NT2/D1 (cell line): ENCODE data around the gene ANK3.
A peak's percentile ranks its signal among the peaks of the same experiment; 100 is the strongest.

Experiments
- DNase-seq: peaks from one replicate; pipeline ENCODE4 v3.0.0-alpha.2; 2011; ENCODE audit warnings: low read depth, low spot score
- H3K27me3 ChIP-seq: 2 replicates; pipeline ENCODE4 v1.6.0; 2011; ENCODE audit warnings: mild to moderate bottlenecking; ENCODE audit not compliant: insufficient read length, insufficient read depth
- H3K36me3 ChIP-seq: 2 replicates; pipeline ENCODE4 v1.6.1; 2011; ENCODE audit warnings: mild to moderate bottlenecking, low read length, mixed read lengths; ENCODE audit not compliant: insufficient read depth, insufficient read length
- H3K4me1 ChIP-seq: 2 replicates; pipeline ENCODE4 v1.5.1; 2011; ENCODE audit not compliant: insufficient read depth, insufficient read length
- H3K4me3 ChIP-seq: 2 replicates; pipeline ENCODE4 v1.5.1; 2011; ENCODE audit warnings: low read depth; ENCODE audit not compliant: insufficient read length
- H3K9ac ChIP-seq: 2 replicates; pipeline ENCODE4 v1.6.0; 2011; ENCODE audit warnings: low read depth; ENCODE audit not compliant: insufficient read length
- H3K9me3 ChIP-seq: 2 replicates; pipeline ENCODE4 v1.5.1; 2011; ENCODE audit warnings: mild to moderate bottlenecking, low read length; ENCODE audit not compliant: insufficient read depth
- SUZ12 ChIP-seq: IDR thresholded peaks from 2 replicates; pipeline ENCODE4 v1.6.1; 2011; ENCODE audit not compliant: insufficient read length, insufficient read depth; ENCODE audit errors: extremely low read depth
- YY1 ChIP-seq: IDR thresholded peaks from 2 replicates; pipeline ENCODE4 v1.6.1; 2011; ENCODE audit not compliant: insufficient read length, insufficient read depth
- ZNF274 ChIP-seq: IDR thresholded peaks from 2 replicates; pipeline ENCODE4 v1.6.1; 2011; ENCODE audit warnings: mild to moderate bottlenecking, low read depth, low read length

Gene ANK3

DNA sequence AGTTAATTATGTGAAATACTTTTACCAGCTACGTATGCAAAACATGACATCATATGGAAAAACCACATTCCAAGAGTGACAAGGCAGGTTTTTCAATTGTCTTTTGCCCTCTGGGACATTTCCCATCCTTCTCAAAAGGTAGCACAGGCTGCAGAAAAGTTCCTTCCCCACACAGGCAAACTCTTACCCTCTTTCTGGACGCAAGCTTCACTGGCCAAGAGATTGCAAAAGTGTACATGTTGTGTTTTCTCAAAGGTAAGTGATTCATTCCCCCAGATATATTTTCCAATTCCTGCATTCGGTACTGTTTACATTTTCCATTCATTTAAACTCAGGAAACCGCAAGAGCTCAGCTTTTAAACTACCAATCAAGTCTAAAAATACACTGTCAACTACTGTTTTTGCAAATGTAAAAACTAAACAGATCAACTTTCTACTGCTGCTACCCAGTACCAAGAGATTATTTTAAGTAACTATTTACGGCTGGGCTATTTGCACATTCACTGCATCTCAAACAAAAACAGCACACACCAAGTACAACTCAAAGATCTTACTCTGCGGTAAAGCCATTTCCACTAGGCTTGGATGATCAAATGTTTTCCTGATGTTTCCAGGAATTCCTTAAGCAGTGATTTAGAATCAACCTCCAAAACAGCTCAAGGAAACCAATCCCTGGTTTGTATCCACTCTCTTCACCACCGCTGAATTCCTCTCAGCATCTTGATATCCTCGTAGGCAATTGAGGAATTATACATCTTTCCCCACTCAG is 249.7 kb downstream of the ANK3 start:
- no peak for DNase-seq
- peak overlapping the region; percentile 54 for H3K4me3 ChIP-seq
- no peaks in the 10 kb centered on the region for H3K27me3 ChIP-seq
- no peaks in the 10 kb centered on the region for H3K36me3 ChIP-seq
- TF ChIP-seq YY1 (no peak), ZNF274 (no peak), SUZ12 (no peak)
- no peaks in the 10 kb centered on the region for H3K4me1 ChIP-seq
- peak overlapping the region; percentile 65 for H3K9ac ChIP-seq
- H3K9me3 ChIP-seq, result no peaks in the 10 kb centered on the region

DNA sequence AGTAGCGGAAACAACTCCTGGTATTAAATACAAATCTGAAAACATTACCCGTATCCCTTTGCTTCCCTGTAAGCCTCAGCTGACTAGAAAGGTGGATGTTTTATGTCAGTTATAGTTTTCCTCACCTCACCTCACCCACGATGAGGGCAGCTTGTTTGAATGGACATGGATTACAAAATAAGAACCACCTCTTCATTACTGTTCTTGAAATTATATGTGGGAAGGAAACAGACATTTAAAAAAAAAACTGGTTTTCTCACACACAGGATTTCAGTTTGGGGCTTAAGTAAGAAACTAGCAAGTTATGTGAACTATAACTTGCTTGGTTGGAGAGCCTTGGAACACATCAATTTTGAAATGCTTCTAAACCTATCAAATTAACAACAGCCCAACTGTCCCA is 250.4 kb downstream of the ANK3 start:
- H3K36me3 ChIP-seq, result no peaks in the 10 kb centered on the region
- H3K4me1 ChIP-seq, result no peaks in the 10 kb centered on the region
- peak overlapping the region; percentile 65 for H3K9ac ChIP-seq
- H3K27me3 ChIP-seq, result no peaks in the 10 kb centered on the region
- DNase-seq, result no peak
- no peak for TF ChIP-seq YY1
- TF ChIP-seq ZNF274, result no peak
- TF ChIP-seq SUZ12, result no peak
- H3K4me3 ChIP-seq, result peak overlapping the region; percentile 54
- no peaks in the 10 kb centered on the region for H3K9me3 ChIP-seq

DNA sequence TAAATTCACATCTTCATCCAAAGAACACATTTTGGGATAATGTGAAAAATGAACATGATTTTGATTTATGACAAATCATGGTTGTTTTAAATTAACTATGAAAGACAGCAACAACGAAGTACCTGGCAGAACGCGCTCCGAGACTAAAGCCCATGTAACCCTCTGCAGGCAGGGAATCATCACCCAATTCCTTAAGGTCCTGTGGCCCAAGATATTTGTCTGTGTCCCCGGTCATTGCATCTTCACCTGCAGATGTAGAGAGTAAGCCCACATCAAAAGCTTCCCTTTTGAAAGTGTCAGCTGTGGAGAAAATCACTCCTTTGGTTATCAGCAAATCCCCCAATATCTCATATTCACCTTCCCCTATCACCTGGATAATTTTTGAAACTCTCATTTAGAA is 250.8 kb downstream of the ANK3 start:
- Histone ChIP-seq H3K4me1 (no peaks in the 10 kb centered on the region), H3K36me3 (no peaks in the 10 kb centered on the region)
- TF ChIP-seq SUZ12 (no peak), ZNF274 (no peak), YY1 (no peak)

DNA sequence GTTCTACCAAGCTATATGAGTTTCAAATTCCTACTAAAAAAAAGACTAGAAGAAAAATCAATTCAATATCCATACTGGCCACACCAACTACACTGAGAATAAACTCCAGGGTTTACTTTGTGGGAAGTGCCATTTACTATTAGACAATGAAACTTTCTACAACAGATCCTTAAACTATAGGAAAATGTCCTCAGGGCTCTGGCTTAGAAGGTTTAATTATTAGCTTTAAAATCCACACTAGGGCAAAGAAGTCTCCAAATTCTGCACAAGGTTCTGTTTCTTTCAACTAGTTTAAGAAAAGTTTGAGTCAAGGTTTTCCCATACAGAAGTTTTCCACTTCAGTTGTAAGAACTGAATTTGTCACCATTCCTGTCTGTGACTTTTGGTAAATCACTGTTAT is 251.6 kb downstream of the ANK3 start:
- no peaks in the 10 kb centered on the region for H3K4me1 ChIP-seq
- DNase-seq, result no peak
- no peak overlapping the region for H3K9ac ChIP-seq
- H3K27me3 ChIP-seq, result no peaks in the 10 kb centered on the region
- no peak for TF ChIP-seq YY1
- no peak for TF ChIP-seq SUZ12
- TF ChIP-seq ZNF274, result no peak
- no peak overlapping the region for H3K4me3 ChIP-seq
- no peaks in the 10 kb centered on the region for H3K9me3 ChIP-seq
- H3K36me3 ChIP-seq, result no peaks in the 10 kb centered on the region

More for the DNA sequence above, 250.8 kb downstream of the ANK3 start:
- H3K4me3 ChIP-seq, result peak overlapping the region; percentile 54
- peak overlapping the region; percentile 51 for H3K9ac ChIP-seq
- no peaks in the 10 kb centered on the region for H3K9me3 ChIP-seq
- no peaks in the 10 kb centered on the region for H3K27me3 ChIP-seq
- DNase-seq, result no peak

DNA sequence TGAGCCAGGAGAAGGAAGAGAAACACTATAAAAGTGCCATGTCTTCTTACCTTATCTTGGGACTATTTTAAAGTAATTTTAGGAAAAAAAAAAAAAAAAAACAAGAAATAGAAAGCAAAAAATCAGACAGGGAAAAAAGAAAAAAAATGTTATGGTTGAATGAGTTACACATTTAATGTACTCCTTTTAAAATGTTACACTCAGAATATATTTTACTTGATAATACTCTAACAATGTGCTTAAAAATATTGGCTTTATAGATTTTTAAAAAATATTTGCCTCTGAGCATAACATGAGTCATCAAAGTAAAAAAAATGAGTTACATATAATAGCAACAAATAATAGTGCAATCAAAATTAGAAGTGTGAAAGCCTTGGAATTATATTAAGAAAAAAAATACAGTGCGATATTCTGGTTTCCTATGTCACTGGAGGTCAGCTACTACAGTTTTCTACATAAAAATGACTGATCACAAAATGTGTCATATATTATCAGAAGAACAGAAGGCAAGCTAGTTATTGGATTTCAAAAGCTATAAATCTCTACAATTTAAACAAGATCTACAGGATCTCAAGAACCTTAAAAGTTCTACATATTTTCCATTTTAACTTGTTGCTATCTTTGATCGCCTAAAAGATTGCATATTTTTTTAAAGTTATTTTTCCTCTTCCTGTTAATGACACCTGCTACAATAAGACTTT is 252.2 kb downstream of the ANK3 start:
- Histone ChIP-seq H3K27me3 (no peaks in the 10 kb centered on the region), H3K9ac (no peak overlapping the region), H3K4me3 (no peak overlapping the region), H3K9me3 (no peaks in the 10 kb centered on the region), H3K36me3 (no peaks in the 10 kb centered on the region), H3K4me1 (no peaks in the 10 kb centered on the region)
- no peak for DNase-seq
- TF ChIP-seq ZNF274 (no peak), SUZ12 (no peak), YY1 (no peak)

DNA sequence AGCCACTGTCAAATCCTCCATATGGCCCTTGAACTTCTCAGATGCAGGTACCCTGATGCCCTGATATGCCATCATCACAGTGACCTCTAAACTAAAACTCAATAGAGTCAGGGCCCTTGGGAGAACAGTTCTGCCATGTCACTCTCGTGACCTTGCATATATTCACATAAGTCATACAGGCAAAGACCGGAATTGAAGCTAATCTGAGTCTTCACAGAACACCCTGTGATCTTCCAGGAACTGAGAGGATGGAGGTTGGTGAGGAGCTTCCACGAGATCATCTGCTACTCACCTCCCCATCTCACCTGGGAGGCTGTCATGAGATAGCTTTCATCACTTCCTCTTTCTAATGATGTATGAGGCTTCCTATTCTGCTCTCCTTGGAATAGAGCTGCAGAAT is 254.7 kb downstream of the ANK3 start:
- Histone ChIP-seq H3K9me3 (no peaks in the 10 kb centered on the region), H3K4me1 (no peaks in the 10 kb centered on the region), H3K36me3 (peaks cover 4% of the 10 kb centered on the region), H3K27me3 (no peaks in the 10 kb centered on the region), H3K4me3 (no peak overlapping the region), H3K9ac (no peak overlapping the region)
- TF ChIP-seq ZNF274, result no peak
- no peak for TF ChIP-seq SUZ12
- TF ChIP-seq YY1, result no peak
- DNase-seq, result no peak

DNA sequence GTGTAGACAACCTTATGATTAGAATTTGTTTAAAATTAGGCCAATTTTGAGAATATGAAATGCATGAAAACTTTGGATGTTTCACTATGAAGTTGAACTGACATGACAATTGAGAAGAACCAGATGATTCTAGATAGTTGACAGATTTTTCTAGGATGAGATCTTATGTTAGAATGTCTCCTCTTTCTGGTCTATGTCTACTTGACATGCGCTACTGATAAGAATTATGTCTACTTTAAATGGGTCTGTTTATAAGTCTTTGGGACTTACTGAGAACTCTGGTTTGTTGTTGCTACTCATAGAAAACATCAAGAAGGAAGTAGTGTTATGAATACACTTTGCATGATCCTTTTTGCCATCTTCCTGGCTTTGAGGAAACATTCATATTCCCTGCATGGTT is 255.1 kb downstream of the ANK3 start:
- H3K36me3 ChIP-seq, result peaks cover 4% of the 10 kb centered on the region

More for the DNA sequence above, 255.1 kb downstream of the ANK3 start:
- no peaks in the 10 kb centered on the region for H3K4me1 ChIP-seq
- no peak for DNase-seq
- no peak for TF ChIP-seq ZNF274
- TF ChIP-seq YY1, result no peak
- TF ChIP-seq SUZ12, result no peak
- H3K9ac ChIP-seq, result no peak overlapping the region
- H3K9me3 ChIP-seq, result no peaks in the 10 kb centered on the region
- H3K4me3 ChIP-seq, result no peak overlapping the region
- no peaks in the 10 kb centered on the region for H3K27me3 ChIP-seq
